ENCODE data around the gene KRT7.

DNA sequence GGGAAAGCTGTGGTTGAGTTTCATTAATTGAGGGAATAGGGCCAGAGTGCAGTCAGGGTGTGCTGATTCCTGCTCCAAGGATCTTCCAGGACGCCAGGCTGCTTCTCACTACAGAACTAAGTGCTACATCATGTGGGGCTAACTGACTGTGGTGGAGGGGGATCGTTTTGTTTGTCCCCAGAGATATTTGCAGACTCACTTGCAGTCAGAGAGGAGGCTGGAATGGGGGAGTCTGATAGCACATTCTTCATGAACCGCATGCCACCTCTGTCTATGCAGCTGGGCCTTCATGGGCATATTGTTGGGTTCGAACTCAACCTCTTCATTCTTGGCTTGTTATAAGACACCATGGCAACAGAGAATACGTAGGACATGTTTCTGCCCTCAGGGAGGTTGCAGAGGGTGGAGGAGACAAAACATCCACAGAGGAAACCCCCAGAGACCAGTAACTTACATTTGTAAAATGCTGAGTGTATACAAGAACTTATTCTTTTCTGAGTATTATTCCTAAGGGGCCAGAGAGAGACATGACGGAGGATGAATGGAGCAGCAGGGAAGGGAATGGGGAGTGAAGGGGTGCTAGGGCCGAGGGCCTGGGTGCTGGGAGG, 13.0 kb downstream of the KRT7 start:
- TF ChIP-seq, protein P1, sequence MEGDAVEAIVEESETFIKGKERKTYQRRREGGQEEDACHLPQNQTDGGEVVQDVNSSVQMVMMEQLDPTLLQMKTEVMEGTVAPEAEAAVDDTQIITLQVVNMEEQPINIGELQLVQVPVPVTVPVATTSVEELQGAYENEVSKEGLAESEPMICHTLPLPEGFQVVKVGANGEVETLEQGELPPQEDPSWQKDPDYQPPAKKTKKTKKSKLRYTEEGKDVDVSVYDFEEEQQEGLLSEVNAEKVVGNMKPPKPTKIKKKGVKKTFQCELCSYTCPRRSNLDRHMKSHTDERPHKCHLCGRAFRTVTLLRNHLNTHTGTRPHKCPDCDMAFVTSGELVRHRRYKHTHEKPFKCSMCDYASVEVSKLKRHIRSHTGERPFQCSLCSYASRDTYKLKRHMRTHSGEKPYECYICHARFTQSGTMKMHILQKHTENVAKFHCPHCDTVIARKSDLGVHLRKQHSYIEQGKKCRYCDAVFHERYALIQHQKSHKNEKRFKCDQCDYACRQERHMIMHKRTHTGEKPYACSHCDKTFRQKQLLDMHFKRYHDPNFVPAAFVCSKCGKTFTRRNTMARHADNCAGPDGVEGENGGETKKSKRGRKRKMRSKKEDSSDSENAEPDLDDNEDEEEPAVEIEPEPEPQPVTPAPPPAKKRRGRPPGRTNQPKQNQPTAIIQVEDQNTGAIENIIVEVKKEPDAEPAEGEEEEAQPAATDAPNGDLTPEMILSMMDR (IDR thresholded peaks at IDR 0.05; ENCODE audit: low read depth, low read length, missing input control), result no peak
- TF ChIP-seq RAD21 (IDR thresholded peaks at IDR 0.05), result no peak
- TF ChIP-seq, protein P2, sequence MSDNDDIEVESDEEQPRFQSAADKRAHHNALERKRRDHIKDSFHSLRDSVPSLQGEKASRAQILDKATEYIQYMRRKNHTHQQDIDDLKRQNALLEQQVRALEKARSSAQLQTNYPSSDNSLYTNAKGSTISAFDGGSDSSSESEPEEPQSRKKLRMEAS (IDR thresholded peaks at IDR 0.05), result no peak
- TF ChIP-seq, protein P3, sequence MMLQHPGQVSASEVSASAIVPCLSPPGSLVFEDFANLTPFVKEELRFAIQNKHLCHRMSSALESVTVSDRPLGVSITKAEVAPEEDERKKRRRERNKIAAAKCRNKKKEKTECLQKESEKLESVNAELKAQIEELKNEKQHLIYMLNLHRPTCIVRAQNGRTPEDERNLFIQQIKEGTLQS (IDR thresholded peaks at IDR 0.05), result no peak
- no peak for TF ChIP-seq JUND (IDR thresholded peaks at IDR 0.05)
- TF ChIP-seq YY1 (IDR thresholded peaks at IDR 0.05), result no peak
- no peak for TF ChIP-seq GABPA (IDR thresholded peaks at IDR 0.05 in 1 of 2, conservative IDR thresholded peaks at IDR 0.05 in 1 of 2)
- no peak for TF ChIP-seq RXRA (IDR thresholded peaks at IDR 0.05)
- TF ChIP-seq HNF4G (IDR thresholded peaks at IDR 0.05), result no peak
- no peak for TF ChIP-seq FOXA1 (IDR thresholded peaks at IDR 0.05)
- TF ChIP-seq, protein P4, sequence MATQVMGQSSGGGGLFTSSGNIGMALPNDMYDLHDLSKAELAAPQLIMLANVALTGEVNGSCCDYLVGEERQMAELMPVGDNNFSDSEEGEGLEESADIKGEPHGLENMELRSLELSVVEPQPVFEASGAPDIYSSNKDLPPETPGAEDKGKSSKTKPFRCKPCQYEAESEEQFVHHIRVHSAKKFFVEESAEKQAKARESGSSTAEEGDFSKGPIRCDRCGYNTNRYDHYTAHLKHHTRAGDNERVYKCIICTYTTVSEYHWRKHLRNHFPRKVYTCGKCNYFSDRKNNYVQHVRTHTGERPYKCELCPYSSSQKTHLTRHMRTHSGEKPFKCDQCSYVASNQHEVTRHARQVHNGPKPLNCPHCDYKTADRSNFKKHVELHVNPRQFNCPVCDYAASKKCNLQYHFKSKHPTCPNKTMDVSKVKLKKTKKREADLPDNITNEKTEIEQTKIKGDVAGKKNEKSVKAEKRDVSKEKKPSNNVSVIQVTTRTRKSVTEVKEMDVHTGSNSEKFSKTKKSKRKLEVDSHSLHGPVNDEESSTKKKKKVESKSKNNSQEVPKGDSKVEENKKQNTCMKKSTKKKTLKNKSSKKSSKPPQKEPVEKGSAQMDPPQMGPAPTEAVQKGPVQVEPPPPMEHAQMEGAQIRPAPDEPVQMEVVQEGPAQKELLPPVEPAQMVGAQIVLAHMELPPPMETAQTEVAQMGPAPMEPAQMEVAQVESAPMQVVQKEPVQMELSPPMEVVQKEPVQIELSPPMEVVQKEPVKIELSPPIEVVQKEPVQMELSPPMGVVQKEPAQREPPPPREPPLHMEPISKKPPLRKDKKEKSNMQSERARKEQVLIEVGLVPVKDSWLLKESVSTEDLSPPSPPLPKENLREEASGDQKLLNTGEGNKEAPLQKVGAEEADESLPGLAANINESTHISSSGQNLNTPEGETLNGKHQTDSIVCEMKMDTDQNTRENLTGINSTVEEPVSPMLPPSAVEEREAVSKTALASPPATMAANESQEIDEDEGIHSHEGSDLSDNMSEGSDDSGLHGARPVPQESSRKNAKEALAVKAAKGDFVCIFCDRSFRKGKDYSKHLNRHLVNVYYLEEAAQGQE (IDR thresholded peaks at IDR 0.05), result no peak
- TF ChIP-seq, protein P5, sequence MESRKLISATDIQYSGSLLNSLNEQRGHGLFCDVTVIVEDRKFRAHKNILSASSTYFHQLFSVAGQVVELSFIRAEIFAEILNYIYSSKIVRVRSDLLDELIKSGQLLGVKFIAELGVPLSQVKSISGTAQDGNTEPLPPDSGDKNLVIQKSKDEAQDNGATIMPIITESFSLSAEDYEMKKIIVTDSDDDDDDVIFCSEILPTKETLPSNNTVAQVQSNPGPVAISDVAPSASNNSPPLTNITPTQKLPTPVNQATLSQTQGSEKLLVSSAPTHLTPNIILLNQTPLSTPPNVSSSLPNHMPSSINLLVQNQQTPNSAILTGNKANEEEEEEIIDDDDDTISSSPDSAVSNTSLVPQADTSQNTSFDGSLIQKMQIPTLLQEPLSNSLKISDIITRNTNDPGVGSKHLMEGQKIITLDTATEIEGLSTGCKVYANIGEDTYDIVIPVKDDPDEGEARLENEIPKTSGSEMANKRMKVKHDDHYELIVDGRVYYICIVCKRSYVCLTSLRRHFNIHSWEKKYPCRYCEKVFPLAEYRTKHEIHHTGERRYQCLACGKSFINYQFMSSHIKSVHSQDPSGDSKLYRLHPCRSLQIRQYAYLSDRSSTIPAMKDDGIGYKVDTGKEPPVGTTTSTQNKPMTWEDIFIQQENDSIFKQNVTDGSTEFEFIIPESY (IDR thresholded peaks at IDR 0.05), result no peak
- TF ChIP-seq SP1 (IDR thresholded peaks at IDR 0.05), result no peak

All from liver (tissue), 3 donors.